Measurements from ENCODE around the gene SCG2. TPM values are rescaled to one million over a fixed set of nuclear protein-coding genes. Genes with fewer than 3 reads are reported as not detected.

SCG2 gene
- total and polyA plus RNA-seq, 2 donors from 2014 or later = 0.30 to 0.57 TPM

DNA sequence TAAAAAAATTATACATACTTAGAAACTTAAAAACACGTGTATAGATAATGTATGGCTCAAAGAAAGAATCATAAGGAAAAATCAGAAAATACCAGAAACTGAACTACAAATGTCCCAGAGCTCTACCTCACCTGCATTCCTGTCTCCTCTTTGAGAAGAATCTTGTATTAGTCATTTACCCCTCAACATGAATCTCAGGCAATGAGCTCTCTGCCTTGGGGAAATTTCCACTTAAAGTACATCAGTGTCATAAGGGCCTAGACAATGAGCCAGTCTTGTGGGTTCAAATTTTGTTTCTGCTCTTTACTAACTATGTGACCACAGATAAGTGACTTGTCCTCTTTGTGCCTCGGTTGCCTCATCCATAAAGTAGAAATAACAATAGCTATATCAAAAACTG, 40.1 kb downstream of the SCG2 start:
- no peak overlapping the region for H3K9ac ChIP-seq (ENCODE audit: low read length in 3 of 3)
- DNase-seq (no peak), FAIRE-seq (no peak)
- no peak overlapping the region for H3K4me3 ChIP-seq (ENCODE audit: low read length in 3 of 3)
- H3K9me3 ChIP-seq (ENCODE audit: control insufficient read depth in 2 of 3, insufficient read depth in 1 of 3, low read length in 3 of 3) = no peaks in the 10 kb centered on the region
- no peaks in the 10 kb centered on the region for H3K4me1 ChIP-seq (ENCODE audit: control insufficient read depth in 2 of 3, insufficient read depth in 2 of 3, low read depth in 1 of 3, low read length in 3 of 3)
- H3K27me3 ChIP-seq (ENCODE audit: control insufficient read depth, insufficient read depth, low read length) = no peaks in the 10 kb centered on the region
- TF ChIP-seq, protein P1, sequence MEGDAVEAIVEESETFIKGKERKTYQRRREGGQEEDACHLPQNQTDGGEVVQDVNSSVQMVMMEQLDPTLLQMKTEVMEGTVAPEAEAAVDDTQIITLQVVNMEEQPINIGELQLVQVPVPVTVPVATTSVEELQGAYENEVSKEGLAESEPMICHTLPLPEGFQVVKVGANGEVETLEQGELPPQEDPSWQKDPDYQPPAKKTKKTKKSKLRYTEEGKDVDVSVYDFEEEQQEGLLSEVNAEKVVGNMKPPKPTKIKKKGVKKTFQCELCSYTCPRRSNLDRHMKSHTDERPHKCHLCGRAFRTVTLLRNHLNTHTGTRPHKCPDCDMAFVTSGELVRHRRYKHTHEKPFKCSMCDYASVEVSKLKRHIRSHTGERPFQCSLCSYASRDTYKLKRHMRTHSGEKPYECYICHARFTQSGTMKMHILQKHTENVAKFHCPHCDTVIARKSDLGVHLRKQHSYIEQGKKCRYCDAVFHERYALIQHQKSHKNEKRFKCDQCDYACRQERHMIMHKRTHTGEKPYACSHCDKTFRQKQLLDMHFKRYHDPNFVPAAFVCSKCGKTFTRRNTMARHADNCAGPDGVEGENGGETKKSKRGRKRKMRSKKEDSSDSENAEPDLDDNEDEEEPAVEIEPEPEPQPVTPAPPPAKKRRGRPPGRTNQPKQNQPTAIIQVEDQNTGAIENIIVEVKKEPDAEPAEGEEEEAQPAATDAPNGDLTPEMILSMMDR (IDR thresholded peaks at IDR 0.05; ENCODE audit: borderline replicate concordance, extremely low read depth, insufficient read depth) = no peak
- intact Hi-C loops (cut with DNase I) = no loop called here
- no peaks in the 10 kb centered on the region for H3K36me3 ChIP-seq (ENCODE audit: control insufficient read depth in 2 of 3, insufficient read depth in 3 of 3, low read length in 3 of 3)
- H3K27ac ChIP-seq (ENCODE audit: low read depth in 2 of 2, low read length in 2 of 2) = no peak overlapping the region

DNA sequence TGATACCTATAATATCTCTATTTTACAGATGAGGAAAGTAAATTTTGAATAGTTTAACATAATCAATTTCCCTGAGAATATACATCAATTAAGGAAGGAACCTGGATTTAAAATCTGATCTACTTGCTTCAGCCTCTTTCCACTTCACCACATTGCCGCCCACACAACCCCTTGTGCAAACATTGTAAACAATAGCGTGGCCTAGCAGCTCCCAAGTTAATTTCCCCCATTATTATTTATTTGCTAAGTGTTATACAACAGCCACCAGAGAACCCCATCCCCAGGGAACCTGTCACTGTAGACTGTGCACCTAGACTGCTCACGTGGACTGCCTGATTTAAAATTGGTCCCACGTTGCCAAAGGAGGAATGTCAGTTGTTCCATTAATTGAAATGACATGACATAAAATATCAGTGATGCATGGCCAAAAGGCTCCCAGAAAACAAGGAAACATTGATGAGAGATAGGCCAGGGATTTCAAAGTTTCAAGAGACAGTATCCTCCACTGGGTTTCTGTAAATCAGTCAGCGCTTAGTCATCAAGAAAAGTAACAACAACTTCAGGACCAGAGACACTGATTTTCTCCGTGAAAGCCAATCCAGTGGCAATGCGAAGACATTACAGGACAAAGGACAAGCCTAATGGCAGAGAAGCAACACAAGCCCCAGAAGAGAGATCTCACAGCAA, 41.3 kb downstream of the SCG2 start:
- Histone ChIP-seq H3K9me3 (ENCODE audit: control insufficient read depth in 2 of 3, insufficient read depth in 1 of 3, low read length in 3 of 3) (no peaks in the 10 kb centered on the region), H3K27ac (ENCODE audit: low read depth in 2 of 2, low read length in 2 of 2) (no peak overlapping the region), H3K4me3 (ENCODE audit: low read length in 3 of 3) (no peak overlapping the region), H3K27me3 (ENCODE audit: control insufficient read depth, insufficient read depth, low read length) (no peaks in the 10 kb centered on the region), H3K9ac (ENCODE audit: low read length in 3 of 3) (no peak overlapping the region), H3K36me3 (ENCODE audit: control insufficient read depth in 2 of 3, insufficient read depth in 3 of 3, low read length in 3 of 3) (no peaks in the 10 kb centered on the region), H3K4me1 (ENCODE audit: control insufficient read depth in 2 of 3, insufficient read depth in 2 of 3, low read depth in 1 of 3, low read length in 3 of 3) (no peaks in the 10 kb centered on the region)
- FAIRE-seq (no peak), DNase-seq (no peak)
- TF ChIP-seq, protein P1 (IDR thresholded peaks at IDR 0.05; ENCODE audit: borderline replicate concordance, extremely low read depth, insufficient read depth) = no peak
- intact Hi-C loops (cut with DNase I) = no loop called here

DNA sequence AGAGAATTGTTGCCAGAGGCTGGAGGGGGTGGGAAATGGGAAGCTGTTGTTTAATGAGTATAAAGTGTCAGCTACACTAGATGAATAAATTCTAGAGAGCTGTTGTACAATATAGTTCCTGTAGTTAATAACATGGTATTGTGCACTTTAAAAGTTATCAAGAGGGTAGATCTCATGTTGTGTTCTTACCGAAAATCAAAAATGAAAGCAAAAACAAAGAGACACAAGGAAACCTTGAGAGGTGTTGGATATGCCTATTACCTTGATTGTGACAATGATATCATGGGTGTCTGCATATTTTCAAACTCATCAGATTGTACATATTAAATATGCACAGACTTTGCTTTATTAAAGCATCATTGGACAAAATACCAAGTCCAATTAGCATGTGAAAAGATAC, 43.2 kb downstream of the SCG2 start:
- Histone ChIP-seq H3K27ac (ENCODE audit: low read depth in 2 of 2, low read length in 2 of 2) (no peak overlapping the region), H3K4me3 (ENCODE audit: low read length in 3 of 3) (no peak overlapping the region), H3K9me3 (ENCODE audit: control insufficient read depth in 2 of 3, insufficient read depth in 1 of 3, low read length in 3 of 3) (no peaks in the 10 kb centered on the region), H3K27me3 (ENCODE audit: control insufficient read depth, insufficient read depth, low read length) (no peaks in the 10 kb centered on the region), H3K36me3 (ENCODE audit: control insufficient read depth in 2 of 3, insufficient read depth in 3 of 3, low read length in 3 of 3) (no peaks in the 10 kb centered on the region), H3K9ac (ENCODE audit: low read length in 3 of 3) (no peak overlapping the region), H3K4me1 (ENCODE audit: control insufficient read depth in 2 of 3, insufficient read depth in 2 of 3, low read depth in 1 of 3, low read length in 3 of 3) (no peaks in the 10 kb centered on the region)
- TF ChIP-seq, protein P1 (IDR thresholded peaks at IDR 0.05; ENCODE audit: borderline replicate concordance, extremely low read depth, insufficient read depth) = no peak
- FAIRE-seq (no peak), DNase-seq (no peak)
- intact Hi-C loops (cut with DNase I) = no loop called here

DNA sequence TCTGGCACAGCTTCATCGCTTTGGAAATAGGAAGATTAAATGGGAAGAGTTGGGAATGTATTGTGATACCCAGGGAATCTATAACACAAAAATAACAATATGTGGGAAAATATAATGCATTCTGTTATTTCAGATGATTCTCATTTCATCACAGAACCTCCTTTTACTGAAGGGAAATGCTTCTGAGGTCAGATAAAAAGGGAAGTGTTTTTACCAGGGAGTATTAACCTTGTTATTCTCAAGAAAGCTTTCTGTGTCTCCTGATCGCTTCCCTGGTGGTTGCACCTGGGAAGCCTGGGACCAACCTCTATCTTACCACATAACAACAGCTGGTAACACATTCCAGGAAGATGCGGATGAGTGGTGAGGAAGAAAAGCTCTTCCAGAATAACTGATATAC, 47.2 kb downstream of the SCG2 start:
- DNase-seq (no peak), FAIRE-seq (no peak)
- H3K4me3 ChIP-seq (ENCODE audit: low read length in 3 of 3) = no peak overlapping the region
- no peaks in the 10 kb centered on the region for H3K36me3 ChIP-seq (ENCODE audit: control insufficient read depth in 2 of 3, insufficient read depth in 3 of 3, low read length in 3 of 3)
- TF ChIP-seq, protein P1 (IDR thresholded peaks at IDR 0.05; ENCODE audit: borderline replicate concordance, extremely low read depth, insufficient read depth) = no peak
- intact Hi-C loops (cut with DNase I) = no loop called here
- H3K4me1 ChIP-seq (ENCODE audit: control insufficient read depth in 2 of 3, insufficient read depth in 2 of 3, low read depth in 1 of 3, low read length in 3 of 3) = no peaks in the 10 kb centered on the region
- no peaks in the 10 kb centered on the region for H3K9me3 ChIP-seq (ENCODE audit: control insufficient read depth in 2 of 3, insufficient read depth in 1 of 3, low read length in 3 of 3)
- no peaks in the 10 kb centered on the region for H3K27me3 ChIP-seq (ENCODE audit: control insufficient read depth, insufficient read depth, low read length)
- H3K9ac ChIP-seq (ENCODE audit: low read length in 3 of 3) = no peak overlapping the region
- H3K27ac ChIP-seq (ENCODE audit: low read depth in 2 of 2, low read length in 2 of 2) = no peak overlapping the region
